Ammon's horn (tissue), 1 donor: Measurements from ENCODE around the gene THBD.
A peak's percentile ranks its signal among the peaks of the same experiment; 100 is the strongest.

Experiments
- DNase-seq: peaks from one replicate; pipeline ENCODE4 v3.0.0-alpha.2; 2016; ENCODE audit warnings: low spot score

The THBD gene

GRCh38 chr20:23010096-23010495 is 39.4 kb downstream of the THBD start:
- no peak for DNase-seq

- no peak for DNase-seq
Measured at GRCh38 chr20:23009636-23010035, 39.8 kb downstream of the THBD start.

- no peak for DNase-seq
Measured at GRCh38 chr20:23008667-23009066, 40.8 kb downstream of the THBD start.

GRCh38 chr20:23007886-23008655 is 41.4 kb downstream of the THBD start:
- no peak for DNase-seq

GRCh38 chr20:23007462-23007861 is 42.0 kb downstream of the THBD start:
- no peak for DNase-seq

GRCh38 chr20:23005776-23006175 is 43.7 kb downstream of the THBD start:
- DNase-seq: no peak

GRCh38 chr20:23003881-23004460 is 45.5 kb downstream of the THBD start:
- no peak for DNase-seq

- DNase-seq: peak; percentile 15
Measured at GRCh38 chr20:23003077-23003635, 46.3 kb downstream of the THBD start.

- DNase-seq: no peak
Measured at GRCh38 chr20:23002276-23002675, 47.2 kb downstream of the THBD start.

- no peak for DNase-seq
Measured at GRCh38 chr20:23000232-23000947, 49.1 kb downstream of the THBD start.

GRCh38 chr20:22999756-23000155 is 49.7 kb downstream of the THBD start:
- peak; percentile 19 for DNase-seq

- DNase-seq: no peak
Measured at GRCh38 chr20:22998476-22998875, 51.0 kb downstream of the THBD start.

- no peak for DNase-seq
Measured at GRCh38 chr20:22995923-22996322, 53.5 kb downstream of the THBD start.
